Femur (tissue), 1 donor: ENCODE data around the gene NR2F1.
"Not testable (repeated sequence)": the region's sequence is repeated elsewhere in the genome, so short reads cannot be mapped to it uniquely, and the experiment has no call there.

ENCODE experiments used
- DNase-seq: peaks from one replicate; pipeline ENCODE4 v3.0.0-alpha.2; 2017

NR2F1 gene

DNA sequence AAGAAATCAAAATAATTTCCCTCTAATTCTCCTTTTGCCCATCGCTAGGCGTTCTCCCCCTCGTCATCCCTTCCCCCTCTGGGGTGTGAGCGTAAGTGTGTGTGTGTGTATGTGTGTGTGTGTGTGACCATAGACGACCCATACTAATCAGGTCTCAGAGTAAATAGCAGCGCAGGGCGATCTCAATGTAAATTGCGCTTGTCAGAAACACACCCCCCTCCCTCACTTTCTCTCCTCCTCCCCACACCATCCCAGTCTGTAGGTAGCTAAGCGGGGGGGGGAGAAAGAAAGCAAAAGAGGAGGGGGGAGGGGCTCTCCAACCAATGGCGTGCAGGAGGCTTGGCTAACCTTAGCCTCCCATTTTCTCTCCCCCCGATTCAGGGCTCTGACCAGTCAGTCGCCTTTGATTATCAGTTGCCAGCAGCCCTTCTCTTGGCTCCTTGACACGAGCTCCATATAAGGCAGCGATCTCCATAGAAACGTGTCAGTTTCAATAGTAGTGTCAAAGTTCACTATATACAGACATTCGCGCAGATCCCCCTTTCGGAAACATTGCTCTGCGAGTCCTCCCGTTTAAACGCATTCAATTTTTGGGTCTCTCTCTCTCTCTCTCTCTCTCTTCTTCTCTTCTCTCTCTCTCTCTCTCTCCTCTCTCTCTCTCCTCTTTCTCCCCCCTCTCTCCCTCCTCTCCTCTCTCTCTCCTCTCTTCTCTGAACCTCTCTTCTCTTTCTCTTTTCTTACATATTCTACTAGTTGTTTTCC lies at the start of gene NR2F1:
TSS of gene NR2F1 (plus strand) at position 546 of the 762 bp plus-strand sequence. CDS start 1,802 bp downstream, outside the sequence.
- peak; percentile 85 for DNase-seq

DNA sequence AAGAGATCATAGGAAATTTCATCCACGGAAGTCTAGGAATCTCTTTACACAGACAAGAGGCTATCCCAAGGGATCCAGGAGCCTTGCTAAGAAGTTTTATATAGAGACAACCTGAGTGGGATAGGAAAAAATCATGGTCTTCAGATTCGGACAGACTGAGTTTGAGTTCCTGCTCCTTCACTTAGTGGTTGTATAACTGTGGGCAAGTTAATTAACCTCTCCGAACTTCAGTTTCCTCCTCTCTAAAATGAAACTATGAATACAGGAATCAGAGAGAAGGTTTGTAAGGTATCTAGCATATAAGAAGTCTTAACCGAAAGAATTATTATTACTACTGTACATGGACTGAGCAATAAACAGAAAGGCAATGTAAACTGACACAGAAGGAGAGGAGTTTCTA lies 37.1 kb upstream of the NR2F1 start:
- no peak for DNase-seq

DNA sequence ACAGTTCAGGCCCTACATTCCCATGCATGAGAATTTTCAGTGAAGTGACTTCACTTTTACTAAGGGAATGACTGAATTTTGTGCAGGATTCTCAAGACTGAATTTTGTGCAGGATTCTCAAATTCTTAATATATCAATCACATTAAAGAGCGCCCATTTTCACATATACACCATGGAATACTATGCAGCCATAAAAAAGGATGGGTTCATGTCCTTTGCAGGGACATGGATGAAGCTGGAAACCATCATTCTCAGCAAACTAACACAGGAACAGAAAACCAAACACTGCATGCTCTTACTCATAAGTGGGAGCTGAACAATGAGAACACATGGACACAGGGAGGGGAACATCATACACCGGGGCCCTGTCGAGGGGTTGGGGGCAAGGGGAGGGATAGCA lies 33.4 kb upstream of the NR2F1 start:
- DNase-seq = not testable (repeated sequence)

DNA sequence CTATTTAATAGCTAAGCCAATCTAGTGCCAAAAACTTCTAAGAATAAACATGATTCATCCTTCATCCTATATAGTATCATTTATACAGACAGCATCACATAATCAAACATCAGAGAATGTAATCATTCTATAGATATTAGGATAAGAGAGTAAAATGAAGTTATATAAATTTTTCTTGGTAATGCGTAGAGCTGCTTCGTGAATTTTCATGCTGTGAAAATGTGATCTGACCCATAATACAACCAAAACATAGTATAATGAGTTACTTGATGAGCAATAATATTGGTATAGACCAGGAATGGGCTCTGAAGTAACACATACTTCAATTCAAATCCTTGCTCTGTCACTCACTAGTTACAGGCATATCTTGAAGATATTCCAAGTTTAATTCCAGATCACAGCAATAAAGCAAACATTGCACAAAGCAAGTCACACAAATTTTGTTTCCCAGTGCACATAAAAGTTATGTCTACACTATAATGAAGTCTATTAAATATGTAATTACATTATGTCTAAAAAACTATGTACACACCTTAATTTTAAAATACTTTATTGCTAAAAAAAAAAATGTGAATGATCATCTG lies 25.9 kb upstream of the NR2F1 start:
- no peak for DNase-seq

DNA sequence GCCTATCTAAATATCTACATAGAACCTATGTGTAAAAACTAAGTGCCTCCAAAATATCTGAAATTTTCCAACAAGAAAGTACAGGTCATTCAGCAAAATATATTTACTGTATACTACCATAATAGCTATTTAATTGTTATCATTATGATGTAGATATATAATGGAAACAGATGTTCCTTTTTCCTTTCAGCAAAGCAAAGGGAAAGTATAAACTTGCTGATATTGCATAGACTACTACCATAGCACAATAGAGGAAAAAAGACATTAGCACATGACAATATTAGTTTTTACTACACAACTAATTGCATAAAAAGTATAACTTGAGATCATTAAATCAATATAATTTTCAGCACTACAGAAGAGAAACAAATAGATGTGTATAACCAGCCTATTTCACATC lies 16.9 kb upstream of the NR2F1 start:
- no peak for DNase-seq

DNA sequence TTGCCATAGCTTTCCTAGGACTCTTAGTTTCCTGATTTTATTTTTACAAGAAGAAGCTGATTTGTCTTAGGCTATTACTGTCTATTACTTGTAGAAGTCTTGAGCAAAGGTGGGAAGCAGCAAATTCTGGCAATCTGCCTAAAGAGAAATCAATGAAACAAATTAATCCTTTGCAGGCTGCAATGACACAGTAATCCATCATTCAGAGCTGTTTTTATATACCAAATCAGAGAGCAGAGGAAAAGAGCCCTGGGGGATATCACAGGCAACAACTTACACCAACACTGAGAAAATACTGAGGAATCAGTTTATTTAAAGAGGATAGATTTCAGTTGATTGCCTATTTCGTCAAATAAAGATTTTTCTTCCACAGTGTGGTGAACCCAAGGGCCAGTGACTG lies 15.6 kb upstream of the NR2F1 start:
- no peak for DNase-seq

DNA sequence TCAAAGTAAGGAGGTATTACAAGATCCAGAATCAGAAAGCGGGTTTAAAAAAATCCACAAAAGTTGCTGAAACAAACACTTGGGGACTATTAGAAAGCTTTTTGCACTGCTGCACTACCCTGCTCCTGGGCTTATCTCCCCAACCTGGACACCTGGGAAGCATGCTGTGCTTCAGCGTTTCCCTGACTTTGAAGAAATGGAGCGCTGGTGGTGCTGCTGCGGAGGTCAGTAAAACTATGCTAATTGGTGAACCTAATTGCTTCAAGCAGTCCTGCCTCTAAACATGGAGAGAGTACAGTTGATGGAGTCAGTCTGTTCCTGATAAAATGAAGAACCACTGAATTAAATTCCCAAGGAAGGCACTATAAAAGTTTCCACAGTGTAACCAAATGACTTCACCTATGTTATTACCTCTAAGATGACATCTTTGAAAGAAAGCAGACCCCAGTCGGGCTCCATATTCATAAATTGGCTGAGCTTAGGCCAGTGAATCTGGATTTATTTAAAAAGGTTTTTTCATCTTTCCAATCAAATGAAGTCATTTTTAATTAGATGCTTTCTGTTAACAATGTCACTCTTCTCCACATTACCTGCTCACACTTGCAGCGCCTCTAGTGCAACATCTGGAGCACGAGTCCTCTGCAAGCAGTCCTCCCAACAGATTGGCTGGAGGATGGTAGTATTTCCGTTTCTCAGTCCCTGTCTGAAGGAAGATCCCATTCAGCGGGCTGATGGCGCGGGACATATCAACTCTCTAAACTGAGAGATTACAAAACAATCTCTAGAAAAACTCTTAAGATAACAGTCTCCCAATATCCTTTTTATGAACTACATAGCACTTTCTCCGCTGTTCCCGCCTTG lies 13.5 kb upstream of the NR2F1 start:
- no peak for DNase-seq

DNA sequence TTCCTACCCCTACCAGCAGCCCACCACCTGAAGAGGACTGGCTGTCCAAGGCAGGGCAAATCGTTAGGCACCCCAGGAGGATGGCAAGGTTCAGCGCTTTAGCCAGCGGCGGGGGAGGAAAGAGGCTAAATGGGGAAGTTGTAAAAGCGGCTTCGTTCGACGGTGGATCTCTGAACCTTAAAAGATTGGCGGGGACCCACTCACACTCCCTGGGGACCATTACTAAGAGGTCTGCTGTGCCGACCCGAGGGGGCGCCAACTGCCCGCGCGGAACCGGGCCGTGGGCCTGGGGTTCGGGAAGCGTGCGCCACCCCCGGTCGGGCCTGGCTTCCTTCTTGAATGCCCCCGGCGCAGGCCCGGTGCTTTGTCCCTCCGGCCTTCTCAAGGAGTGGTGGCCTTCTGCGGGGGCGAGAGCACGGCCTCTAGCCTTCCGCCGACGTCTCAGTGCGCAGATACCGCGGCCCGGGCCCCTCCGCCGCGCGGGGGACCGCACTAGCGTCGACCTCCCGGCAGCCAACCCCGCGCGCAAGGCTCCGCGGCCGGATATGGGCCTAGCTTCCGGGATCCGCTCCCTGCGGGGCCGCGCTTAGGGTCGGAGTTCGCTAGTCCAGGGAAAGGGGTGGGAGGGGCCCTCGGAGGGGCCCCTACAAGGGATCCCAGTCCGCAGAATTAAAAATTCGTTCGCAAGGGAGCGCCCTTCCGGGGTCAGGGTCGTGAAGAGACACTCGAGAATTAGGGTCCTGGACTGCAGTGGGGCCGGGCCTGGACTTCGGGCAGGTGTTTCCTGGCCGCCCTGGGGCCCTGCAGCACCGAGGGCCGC lies 12.5 kb upstream of the NR2F1 start:
- no peak for DNase-seq

DNA sequence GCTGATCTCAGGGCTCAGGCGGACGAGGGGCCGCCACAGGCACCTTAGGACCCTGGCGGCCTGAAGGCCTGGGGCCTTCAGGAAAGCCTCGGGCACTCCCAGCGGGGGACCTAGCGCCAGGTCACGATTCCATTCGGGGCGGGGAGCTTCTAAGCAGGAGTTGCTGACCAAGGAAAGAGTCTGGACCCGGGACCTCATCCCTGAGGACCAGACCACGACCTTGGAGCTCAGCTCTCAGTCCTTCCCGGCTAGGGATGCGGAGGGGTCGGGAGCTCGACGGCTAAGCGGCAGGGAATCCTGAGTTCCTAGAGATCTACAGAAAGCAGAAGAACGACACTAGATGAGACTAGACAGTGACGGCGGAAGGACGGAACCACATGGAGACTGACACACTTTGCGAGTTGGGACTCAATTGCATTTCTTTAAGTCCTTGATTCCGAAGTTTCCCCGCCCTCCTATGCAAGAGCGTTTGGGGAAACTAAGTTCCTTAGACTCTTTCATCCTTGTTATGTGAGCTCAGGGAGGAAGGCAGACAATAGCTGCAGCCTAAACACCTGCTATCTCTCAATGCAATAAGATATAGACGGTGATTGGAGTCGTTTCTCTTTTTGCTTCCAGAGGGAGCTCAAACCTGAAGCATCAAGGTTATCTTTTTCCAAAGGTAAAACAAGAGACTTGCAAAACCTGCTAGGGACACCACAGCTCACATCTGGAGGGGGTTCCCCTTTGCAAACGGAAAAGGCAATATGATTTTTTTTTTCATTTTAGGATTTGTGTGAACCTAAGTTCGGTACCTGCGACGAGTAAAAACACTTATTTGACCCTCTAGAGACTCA lies 11.7 kb upstream of the NR2F1 start:
- no peak for DNase-seq

DNA sequence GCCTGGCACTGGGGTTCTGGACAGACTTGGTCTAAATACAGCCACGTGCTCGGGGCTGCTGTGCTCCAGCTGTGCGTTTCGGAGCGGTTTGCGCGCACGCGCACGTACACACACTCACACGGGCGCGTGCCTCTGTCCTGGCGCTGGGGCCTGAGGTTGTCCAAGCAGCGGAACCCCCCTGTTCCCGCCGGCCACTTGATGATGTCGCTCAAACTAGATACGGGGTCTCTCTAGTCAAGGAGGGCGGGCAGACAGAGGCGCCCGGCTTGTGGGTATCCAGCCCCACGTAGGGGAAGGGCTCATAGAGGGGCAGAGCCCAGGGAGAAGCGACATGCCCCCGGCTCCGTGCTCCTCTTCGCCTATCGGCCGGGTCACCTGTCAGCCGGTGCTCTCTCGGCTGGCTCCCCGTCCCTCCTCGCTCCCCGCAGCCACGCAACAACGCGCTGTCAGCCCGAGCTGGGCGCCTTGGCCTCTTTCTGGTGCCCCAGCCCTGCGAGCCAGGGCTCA lies 10.9 kb upstream of the NR2F1 start:
- DNase-seq = no peak

DNA sequence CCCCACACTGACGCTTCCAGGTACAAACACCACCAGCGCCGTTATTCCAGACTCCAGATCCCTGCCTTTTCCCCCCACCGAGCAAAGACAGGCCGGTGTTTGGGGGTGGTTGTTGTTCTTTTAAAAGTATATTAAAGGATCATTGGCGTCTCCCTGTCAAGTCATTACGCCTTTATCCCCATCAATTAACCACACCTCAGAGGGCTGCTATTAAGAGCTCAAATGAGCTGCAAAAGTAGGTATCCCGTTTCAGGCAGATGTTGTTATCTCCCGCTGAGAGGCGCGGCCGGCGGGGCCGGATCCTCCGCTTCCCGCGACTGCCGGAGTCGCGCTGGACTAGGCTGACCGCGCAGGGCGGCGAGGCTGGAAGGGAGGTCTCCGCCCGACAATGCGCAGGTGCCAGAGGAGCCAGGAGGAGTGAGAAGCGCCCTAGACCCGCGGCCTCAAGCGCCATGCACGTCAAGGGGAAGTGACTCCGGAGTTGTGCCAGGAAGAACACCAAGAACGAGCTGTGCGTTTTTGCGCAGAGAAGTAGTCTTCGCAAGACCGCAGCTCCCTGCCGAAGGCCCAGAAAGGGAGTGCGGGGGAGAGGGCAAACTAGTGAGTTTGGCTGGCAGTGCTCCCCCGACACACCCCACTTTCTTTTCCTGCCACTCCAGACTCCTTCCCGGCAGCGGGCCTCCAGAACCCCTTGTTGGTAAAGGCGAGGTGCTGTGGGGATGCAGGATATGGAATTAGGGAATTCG lies 10.2 kb upstream of the NR2F1 start:
- no peak for DNase-seq

DNA sequence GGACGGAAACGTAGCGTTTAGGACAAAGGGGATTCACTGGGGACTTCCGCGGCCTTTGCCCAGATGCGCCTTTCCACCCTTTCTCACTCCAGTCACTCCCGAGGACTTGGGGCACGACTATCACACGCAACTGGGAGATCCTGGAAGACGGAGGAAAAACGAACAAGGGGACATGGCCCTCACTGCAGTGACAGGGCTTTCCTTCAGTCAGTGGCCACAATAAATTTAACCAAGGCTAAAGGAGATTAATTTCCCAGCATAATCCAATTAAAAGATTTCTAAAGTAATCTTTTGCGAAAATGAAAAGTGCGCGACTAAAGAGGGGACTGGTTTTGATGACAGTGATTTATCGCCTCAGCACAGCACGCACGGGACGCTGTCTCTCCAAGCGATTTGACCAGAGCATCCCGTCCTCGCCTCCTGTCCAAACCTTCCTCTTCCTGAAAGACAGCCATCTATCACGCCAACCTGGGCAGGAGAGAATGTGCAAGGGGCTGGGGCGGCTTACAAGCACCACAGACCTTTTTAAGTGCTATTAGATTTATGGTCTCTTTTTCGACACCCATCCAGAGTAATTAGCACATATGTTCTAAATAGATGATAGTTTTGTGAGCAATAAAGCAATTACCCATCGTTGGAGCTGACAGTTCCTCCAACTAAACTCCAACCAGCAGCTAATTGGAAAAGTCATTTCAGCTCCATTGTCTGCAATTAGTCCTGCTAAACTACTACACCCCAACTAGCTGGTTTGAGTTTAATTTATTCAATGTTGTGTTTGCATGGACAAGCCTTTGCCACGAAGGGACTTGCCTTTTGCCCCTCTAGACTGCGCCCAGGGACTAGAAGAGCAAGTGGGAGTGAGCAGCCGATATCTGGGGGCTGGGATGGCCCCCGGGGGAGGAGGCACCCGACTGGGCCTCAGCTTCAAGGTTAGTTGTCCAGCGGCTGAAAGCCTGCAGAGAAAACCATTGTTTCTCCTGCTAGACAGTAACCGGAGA lies 9.4 kb upstream of the NR2F1 start:
- DNase-seq = no peak

DNA sequence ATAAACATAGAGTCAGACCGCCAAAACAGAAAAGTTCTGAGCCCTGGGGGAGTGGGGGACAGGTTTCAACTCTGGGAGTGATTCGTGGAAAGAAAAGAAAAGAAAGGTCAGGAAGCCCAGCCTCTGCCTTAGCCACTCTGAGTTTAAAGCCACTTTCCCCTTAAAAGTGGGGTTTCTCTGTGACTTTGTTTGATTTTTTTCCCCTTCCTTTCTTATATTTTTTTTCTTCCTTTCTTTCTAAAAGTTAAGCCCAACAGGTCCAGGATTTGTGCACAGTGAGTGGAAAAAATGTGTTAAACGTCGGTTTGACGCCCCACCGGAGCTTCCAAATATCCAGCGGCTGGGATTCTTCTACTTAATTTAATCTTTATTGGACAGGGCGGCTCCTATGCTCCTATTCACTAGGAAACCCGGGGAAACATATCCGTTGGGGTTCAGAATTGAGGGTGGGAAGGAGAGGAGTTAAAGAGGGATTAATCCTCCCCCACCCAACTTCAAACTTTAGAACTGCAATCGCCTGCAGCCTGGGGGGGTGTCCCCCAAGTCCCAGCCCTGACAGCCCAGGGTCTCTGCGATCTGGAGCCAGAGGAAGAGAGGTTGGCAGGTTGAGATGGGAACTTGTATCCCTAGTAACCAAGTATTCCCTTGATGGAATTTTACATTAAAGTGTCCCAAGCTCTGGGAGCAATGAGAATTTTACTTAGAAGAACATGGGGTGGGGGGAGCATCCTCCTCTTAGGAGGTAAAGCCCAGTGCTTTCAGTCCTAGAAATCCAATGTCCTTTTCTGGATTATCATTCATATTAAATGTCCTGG lies 8.3 kb upstream of the NR2F1 start:
- no peak for DNase-seq

DNA sequence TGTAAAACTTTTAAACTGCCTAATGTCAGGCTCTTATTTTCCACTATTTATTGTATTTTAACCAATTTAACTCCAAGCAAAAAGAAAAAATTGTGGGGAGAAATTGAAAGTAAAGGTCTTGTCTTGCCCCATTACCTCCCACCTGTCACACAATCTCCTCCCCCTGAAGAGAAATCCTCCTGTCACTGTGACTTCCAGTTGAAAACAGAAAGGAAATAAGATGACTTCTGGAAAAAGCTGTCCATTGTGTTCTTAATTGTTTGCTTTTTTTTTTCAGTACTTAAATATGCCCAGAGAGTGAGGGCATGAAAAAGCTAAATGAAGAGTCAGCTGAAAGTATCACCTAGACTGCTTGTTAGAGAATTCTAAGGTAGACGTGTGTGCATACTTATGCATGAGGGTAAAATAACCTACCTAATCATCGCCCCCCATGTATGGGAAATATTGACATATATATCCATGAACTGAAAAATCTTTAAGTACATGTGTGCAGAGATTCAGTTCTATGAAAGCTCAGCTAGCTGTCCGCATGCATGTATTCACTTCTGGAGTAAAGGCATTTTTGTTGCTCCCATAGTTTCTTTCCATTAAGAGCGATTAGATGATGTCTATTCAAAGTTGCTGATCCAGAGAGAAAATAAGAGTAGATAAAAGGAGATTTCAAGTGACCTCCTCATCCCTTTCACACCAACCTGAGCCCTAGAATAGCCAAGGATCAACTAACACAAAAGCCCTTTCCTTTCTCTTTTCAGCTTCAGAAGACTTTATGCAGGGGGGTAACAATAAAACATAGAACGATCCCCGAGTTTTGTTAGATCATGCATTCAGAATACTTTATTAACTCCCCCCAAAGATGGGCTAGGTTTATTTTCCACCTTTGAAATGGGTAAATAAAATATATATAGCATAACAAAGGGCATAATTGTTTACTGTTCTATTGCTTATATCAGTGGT lies 7.3 kb upstream of the NR2F1 start:
- no peak for DNase-seq

DNA sequence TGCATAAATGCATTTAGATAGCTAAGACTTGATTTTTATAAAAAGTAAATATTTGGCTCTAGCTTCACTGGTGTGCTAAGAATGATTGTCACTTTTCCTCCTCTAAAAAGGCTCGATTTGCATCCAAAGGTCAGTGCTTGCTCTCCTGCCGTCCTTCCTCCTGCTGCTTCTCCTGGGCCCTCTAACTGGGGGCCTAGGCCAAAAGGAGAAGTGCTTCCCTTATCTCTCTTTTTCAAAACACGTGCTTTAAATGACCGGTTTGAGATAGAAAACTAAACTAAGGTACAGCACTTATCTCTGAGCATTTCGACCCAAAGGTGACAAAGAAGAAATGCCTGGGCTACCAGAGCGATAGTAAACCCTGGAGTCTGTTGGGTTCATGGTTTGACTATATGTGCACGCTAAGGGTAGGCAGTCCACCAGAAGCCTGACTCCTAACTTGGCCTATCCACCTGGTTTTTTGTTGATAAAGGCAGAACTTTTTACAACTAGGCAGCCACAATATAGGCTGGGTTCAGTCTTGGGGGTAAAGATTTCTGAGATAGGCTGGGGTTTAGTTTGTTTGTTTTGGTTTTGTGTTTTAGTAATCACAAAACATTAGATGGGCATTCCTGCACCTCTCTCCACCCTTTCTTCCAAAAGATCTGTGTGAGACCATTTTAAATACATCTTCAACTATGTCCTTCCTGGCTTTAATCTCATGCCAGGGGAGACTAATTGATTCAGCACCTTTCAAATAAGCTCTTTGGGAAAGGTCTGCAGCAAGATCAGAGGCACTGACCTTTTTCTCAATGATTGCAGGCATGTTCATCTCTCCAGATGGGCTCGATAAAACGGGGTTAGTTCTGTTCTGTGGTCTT lies 5.8 kb upstream of the NR2F1 start:
- no peak for DNase-seq
